GM19351 (cell line): ENCODE measurements around the gene ANKRD23.

Experiments used
- ATAC-seq: cut with Tn5 transposase; IDR thresholded peaks from one replicate; pipeline ENCODE4 v1.9.1; 2021; ENCODE audit warnings: mild to moderate bottlenecking, moderate library complexity; ENCODE audit not compliant: unreplicated experiment

The ANKRD23 gene

GRCh38 chr2:96877631-96878092 lies 33.8 kb upstream of the ANKRD23 start:
- ATAC-seq, result no peak

DNA sequence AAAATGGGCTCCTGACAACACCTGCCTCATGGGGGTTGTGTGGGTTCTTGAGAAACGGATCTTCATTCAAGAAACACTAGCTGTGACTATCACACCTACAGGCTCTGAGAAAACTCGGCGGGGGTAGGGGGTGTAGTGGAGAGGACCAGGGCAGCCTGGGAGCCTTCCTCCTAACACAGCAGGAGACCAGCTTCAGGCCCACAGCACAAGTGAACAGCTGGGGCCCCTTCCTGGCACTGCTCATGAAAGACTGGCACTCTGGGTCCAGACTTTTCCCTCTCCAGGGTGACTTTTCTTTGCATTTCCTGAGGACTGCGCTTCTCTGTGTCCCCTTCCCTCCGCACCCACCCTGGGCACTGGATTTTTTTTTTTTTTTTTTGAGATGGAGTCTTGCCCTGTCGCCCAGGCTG lies 33.2 kb upstream of the ANKRD23 start:
- ATAC-seq, result no peak

GRCh38 chr2:96876269-96877041 lies 32.6 kb upstream of the ANKRD23 start:
- ATAC-seq, result no peak

- no peak for ATAC-seq
These were observed 31.9 kb upstream of the ANKRD23 start for GRCh38 chr2:96875498-96876268.

GRCh38 chr2:96874198-96874831 lies 30.5 kb upstream of the ANKRD23 start:
- no peak for ATAC-seq

GRCh38 chr2:96873651-96874096 lies 29.9 kb upstream of the ANKRD23 start:
- no peak for ATAC-seq

GRCh38 chr2:96872591-96873349 lies 28.9 kb upstream of the ANKRD23 start:
- no peak for ATAC-seq

GRCh38 chr2:96870626-96871255 lies 26.9 kb upstream of the ANKRD23 start:
- no peak for ATAC-seq

- no peak for ATAC-seq
These were observed 26.2 kb upstream of the ANKRD23 start, which contains the start of gene SEMA4C for GRCh38 chr2:96869822-96870625. TSS of gene SEMA4C (minus strand) at chr2:96870080. CDS start at chr2:96867886, 2,194 bp downstream.

GRCh38 chr2:96869281-96869821 lies 25.5 kb upstream of the ANKRD23 start:
- ATAC-seq, result peak; percentile 9

- ATAC-seq, result peak; percentile 48
These were observed 24.9 kb upstream of the ANKRD23 start for GRCh38 chr2:96868555-96869280.

DNA sequence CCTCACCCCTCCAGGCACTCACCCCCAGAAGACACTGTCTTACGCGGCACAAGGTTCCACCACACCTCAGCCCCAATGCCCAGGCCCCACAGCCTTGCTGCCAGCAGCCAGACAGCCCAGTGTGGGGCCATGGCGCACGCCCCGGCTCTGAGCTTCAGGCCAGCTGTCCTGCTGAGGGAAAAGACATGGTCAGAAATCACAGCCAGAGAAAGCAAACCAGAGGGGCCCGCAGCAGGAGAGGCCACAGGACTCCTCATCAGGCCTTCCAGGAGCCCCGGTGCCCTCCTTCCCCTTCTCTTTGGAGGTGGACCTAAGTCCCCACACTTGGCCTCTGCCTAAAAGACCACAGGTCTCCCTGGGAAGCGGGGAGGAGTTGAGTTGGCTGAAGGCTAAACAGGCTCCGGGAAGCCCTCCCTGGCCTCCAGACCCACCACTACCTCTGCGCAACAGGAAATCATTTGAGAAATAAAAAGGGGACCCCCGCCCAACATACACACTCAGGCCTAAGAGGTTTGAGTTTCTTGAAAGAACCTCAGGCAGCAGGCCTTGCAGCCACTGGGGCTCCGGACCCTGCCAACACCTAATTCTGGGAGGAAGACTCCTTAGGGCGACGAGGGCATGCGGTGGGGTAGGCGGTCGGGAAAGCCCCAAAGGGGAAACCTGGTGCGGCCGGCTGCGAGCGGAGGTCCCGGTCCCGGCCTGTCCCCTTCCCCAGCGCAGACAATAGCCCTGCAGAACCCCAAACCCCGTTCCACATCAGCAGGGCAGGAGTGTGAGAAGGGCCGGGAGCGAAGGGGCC lies 24.1 kb upstream of the ANKRD23 start:
- no peak for ATAC-seq

GRCh38 chr2:96866986-96867755 lies 23.4 kb upstream of the ANKRD23 start:
- no peak for ATAC-seq

- no peak for ATAC-seq
These were observed 22.8 kb upstream of the ANKRD23 start for GRCh38 chr2:96866586-96866985.

GRCh38 chr2:96866149-96866548 lies 22.3 kb upstream of the ANKRD23 start:
- no peak for ATAC-seq

- ATAC-seq, result no peak
These were observed 21.8 kb upstream of the ANKRD23 start for GRCh38 chr2:96865654-96866053.
